Glomerular visceral epithelial cell (primary cell): ENCODE data around the gene NOL4L.

Source experiments
- DNase-seq: peaks from one replicate; pipeline ENCODE4 v3.0.0-alpha.2; 2016; ENCODE audit errors: extremely low spot score

Gene NOL4L

DNA sequence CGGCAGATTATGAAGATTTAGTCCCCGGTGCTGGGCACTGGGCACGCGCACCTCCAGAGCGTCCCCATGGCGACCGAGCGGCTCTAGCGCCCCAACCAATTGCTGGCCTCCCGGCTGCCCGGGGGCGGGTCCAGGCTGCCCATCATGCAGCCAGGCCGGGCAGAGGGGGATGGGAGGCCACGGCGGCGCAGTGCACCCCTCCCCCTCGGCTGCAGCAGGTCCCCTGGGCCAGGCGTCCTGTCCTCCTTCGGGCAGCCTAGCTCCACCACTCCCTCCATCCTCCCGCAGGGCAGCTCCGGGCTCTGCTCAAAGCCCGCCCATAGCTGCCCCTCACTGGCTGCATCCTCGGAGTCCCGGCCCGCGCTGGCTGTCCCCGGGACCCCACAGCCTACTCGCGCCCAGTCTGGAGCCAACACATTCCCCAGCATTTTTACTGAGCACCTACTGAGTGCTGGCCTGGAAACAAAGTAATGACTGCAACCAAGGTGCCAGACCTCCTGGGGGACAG, 127.6 kb downstream of the NOL4L start:
- peak; percentile 83 for DNase-seq

GRCh38 chr20:32456869-32457478, 128.2 kb downstream of the NOL4L start:
- DNase-seq, result peak; percentile 85

GRCh38 chr20:32455901-32456701, 129.0 kb downstream of the NOL4L start:
- no peak for DNase-seq

- DNase-seq, result no peak
These were observed 129.8 kb downstream of the NOL4L start for GRCh38 chr20:32455171-32455900.

DNA sequence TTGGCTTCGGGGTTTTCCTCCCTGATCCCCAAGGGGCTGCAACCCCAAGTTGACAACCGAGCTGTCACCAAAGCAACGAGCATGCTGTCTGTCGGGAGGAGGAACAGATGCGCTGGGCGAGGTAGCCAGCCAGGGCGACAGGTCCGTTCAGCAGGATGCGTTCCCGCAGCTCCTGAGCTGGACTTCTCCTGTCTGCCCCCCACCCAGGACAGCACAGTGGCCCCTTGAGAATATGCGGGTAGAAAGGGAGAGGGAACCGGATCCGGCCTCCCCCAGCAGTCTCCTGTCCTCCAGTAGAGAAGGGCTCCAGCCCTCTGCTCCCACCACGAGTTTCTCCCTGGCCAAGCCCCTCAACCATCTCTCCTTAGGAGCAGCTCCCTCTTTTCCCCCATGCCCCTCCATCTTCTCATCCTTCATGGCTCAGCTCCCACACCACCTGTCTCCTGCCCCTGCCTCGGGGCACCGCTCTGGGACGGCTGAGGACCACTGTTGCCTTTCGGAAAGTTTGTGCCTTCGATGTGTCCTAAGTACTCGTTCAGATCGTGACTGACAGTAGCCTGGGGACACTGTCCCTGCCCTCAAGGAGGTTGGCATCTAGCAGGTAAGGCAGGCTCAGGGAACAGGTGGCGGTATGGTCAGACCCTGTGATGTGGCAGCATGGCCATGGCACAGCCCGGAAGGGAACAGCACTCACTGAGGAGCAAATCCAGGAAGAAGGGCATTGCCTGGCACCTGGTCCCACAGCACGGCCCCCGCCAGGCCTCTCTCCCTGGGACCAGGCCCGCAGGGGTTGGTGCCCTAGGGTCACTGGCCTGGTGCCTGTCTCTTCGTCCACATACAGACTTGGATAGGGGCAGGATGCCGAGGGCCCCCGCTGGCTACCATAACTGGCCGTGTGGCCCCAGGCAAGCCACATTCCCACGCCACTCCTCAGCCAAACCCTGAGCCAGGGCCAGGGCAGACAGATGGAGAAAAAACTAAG, 130.7 kb downstream of the NOL4L start:
- DNase-seq, result no peak

- no peak for DNase-seq
These were observed 131.5 kb downstream of the NOL4L start for GRCh38 chr20:32453467-32454163.

- DNase-seq, result no peak
These were observed 132.2 kb downstream of the NOL4L start for GRCh38 chr20:32452776-32453466.

DNA sequence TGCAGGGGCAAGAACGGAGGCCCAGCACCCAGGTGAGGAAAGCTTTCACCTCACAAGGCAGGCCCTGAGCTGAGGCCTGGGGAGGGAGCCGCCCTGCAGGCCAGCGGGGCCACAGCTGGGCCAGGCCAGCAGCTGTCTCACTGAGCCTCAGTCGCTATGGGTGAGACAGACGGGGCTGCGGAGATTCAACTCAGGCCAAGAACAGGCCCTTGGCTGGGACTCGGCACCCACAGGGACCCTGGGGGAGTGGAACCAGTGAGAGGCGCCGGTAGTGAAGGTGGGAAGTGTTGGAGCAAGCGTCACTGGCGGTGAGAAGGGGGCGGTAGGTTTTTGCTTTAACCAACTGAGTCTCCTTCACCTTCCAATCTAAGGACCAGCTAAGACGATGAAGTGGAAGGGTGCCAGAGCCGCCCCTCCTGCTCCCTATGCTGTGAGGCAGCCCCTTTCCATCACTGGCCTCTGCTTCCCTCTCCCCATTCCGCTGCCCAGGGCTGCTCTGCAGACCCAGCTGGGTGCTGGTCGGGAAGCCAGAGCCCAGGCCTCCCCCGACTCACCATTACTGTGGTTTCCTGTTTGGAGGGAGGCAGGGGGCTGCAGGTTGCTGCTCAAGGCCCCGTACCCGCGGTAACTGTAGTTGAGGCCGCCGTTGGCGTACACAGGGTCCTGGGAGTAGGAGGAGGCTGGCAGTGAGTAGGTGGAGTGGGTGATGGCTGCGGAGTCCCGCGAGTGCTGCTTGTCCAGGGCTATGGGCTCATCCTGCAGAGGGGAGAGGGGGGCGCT, 133.3 kb downstream of the NOL4L start:
- DNase-seq, result no peak

- no peak for DNase-seq
These were observed 133.8 kb downstream of the NOL4L start for GRCh38 chr20:32451340-32451681.

- no peak for DNase-seq
These were observed 134.6 kb downstream of the NOL4L start for GRCh38 chr20:32450484-32451061.

GRCh38 chr20:32449890-32450401, 135.2 kb downstream of the NOL4L start:
- DNase-seq, result no peak

- DNase-seq, result no peak
These were observed 135.9 kb downstream of the NOL4L start for GRCh38 chr20:32449057-32449889.

GRCh38 chr20:32448306-32449056, 136.7 kb downstream of the NOL4L start:
- no peak for DNase-seq

GRCh38 chr20:32447136-32448027, 137.8 kb downstream of the NOL4L start:
- DNase-seq, result no peak

GRCh38 chr20:32446301-32447100, 138.6 kb downstream of the NOL4L start:
- DNase-seq, result no peak
